Neural cell (in vitro differentiated cells): Measurements from ENCODE around the gene CEP85L. TPM values are rescaled to one million over a fixed set of nuclear protein-coding genes. Genes with fewer than 3 reads are reported as not detected.

Experiments
- H2AFZ ChIP-seq: fragments of 200-600, 300-800 bp; sonication (generic), shearing (Covaris generic); 2 replicates; pipeline ENCODE4 v1.6.0; 2014; ENCODE audit warnings: low read depth, mild to moderate bottlenecking, antibody characterized with exemption, low read length, moderate library complexity
- H3F3A ChIP-seq: fragments of 200-600 bp; shearing (Covaris generic); 2 replicates; pipeline ENCODE4 v1.6.1; 2016; ENCODE audit warnings: mild to moderate bottlenecking, moderate library complexity, mixed read lengths, antibody characterized with exemption, low read length; ENCODE audit not compliant: insufficient read depth, poor library complexity, severe bottlenecking
- H3K27ac ChIP-seq: fragments of 200-600, 300-800 bp; sonication (generic), shearing (Covaris generic); 2 replicates; pipeline ENCODE4 v1.5.1; 2014; ENCODE audit warnings: mild to moderate bottlenecking, low read length, moderate library complexity
- H3K27me3 ChIP-seq: fragments of 300-800, 200-600 bp; sonication (generic), shearing (Covaris generic); 2 replicates; pipeline ENCODE4 v1.6.0; 2014; ENCODE audit warnings: mild to moderate bottlenecking, low read depth, low read length, moderate library complexity; ENCODE audit not compliant: insufficient read depth
- H3K36me3 ChIP-seq: fragments of 300-800, 200-600 bp; sonication (generic), shearing (Covaris generic); 2 replicates; pipeline ENCODE4 v1.5.1; 2014; ENCODE audit warnings: mild to moderate bottlenecking, antibody characterized with exemption, low read length, moderate library complexity; ENCODE audit not compliant: insufficient read depth
- H3K4me2 ChIP-seq: fragments of 300-800, 200-600 bp; sonication (generic), shearing (Covaris generic); 2 replicates; pipeline ENCODE4 v1.6.0; 2014; ENCODE audit warnings: mild to moderate bottlenecking, low read length
- H3K4me3 ChIP-seq: fragments of 300-800, 200-600 bp; sonication (generic), shearing (Covaris generic); 2 replicates; pipeline ENCODE4 v1.5.1; 2014; ENCODE audit warnings: mild to moderate bottlenecking, low read length, moderate library complexity
- H3K79me2 ChIP-seq: fragments of 200-600 bp; shearing (Covaris generic); replicated peaks from 2 replicates; pipeline ENCODE4 v1.6.0; 2014; ENCODE audit warnings: mild to moderate bottlenecking, low read length, moderate library complexity; ENCODE audit not compliant: insufficient read depth
- H3K9ac ChIP-seq: fragments of 300-800, 200-600 bp; sonication (generic), shearing (Covaris generic); 2 replicates; pipeline ENCODE4 v1.6.1; 2016; ENCODE audit warnings: mild to moderate bottlenecking, low read length, mixed read lengths
- H3K9me2 ChIP-seq: fragments of 200-600 bp; shearing (Covaris generic); 2 replicates; pipeline ENCODE4 v1.6.1; 2016; ENCODE audit warnings: mild to moderate bottlenecking, low read length, mixed read lengths; ENCODE audit not compliant: insufficient read depth
- H3K9me3 ChIP-seq: fragments of 200-600, 300-800 bp; sonication (generic), shearing (Covaris generic); 2 replicates; pipeline ENCODE4 v1.6.1; 2016; ENCODE audit warnings: mild to moderate bottlenecking, mixed run types, low read length, moderate library complexity, mixed read lengths
- H4K20me1 ChIP-seq: fragments of 200-600 bp; shearing (Covaris generic); 2 replicates; pipeline ENCODE4 v1.6.1; 2016; ENCODE audit warnings: mild to moderate bottlenecking, mixed run types; ENCODE audit not compliant: insufficient read depth
- EP300 ChIP-seq: fragments of 450-650 bp; conservative IDR thresholded peaks from 2 replicates; pipeline ENCODE4 v1.6.1; 2014; ENCODE audit warnings: antibody characterized with exemption, mild to moderate bottlenecking, moderate library complexity; ENCODE audit not compliant: poor library complexity, severe bottlenecking
- EZH2 ChIP-seq: fragments of 200-600, 300-800 bp; shearing (Covaris generic), sonication (generic); IDR thresholded peaks from 2 replicates; pipeline ENCODE4 v1.6.1; 2014; ENCODE audit warnings: antibody characterized with exemption, low read length, borderline replicate concordance, mild to moderate bottlenecking; ENCODE audit not compliant: insufficient read depth, poor library complexity, severe bottlenecking
- MXI1 ChIP-seq: fragments of 450-650 bp; conservative IDR thresholded peaks from 2 replicates; pipeline ENCODE4 v1.6.1; 2014; ENCODE audit warnings: antibody characterized with exemption, mild to moderate bottlenecking; ENCODE audit not compliant: poor library complexity, severe bottlenecking
- POLR2AphosphoS5 ChIP-seq: IDR thresholded peaks from 2 replicates; pipeline ENCODE4 v1.6.1; 2012
- RAD21 ChIP-seq: fragments of 450-650 bp; conservative IDR thresholded peaks from 2 replicates; pipeline ENCODE4 v1.6.1; 2014; ENCODE audit warnings: antibody characterized with exemption, mild to moderate bottlenecking, moderate library complexity
- SMC3 ChIP-seq: fragments of 450-650 bp; conservative IDR thresholded peaks from 2 replicates; pipeline ENCODE4 v1.6.1; 2014; ENCODE audit warnings: antibody characterized with exemption, mild to moderate bottlenecking, moderate library complexity; ENCODE audit not compliant: poor library complexity
- TAF1 ChIP-seq: IDR thresholded peaks from 2 replicates; pipeline ENCODE4 v1.6.1; 2012; ENCODE audit warnings: low read depth
- polyA plus RNA-seq: library from polyadenylated mRNA; depleted of rRNA; stranded (reverse); fragments of >200 nt; gene quantifications from 2 replicates; pipeline ENCODE4 v1.2.3, GENCODE V29; 2014
- TF ChIP-seq, protein P1 (sequence below): fragments of 450-650 bp; IDR thresholded peaks from 2 replicates; pipeline ENCODE4 v1.5.1; 2014; ENCODE audit warnings: antibody characterized with exemption, mild to moderate bottlenecking, moderate library complexity; ENCODE audit not compliant: poor library complexity, severe bottlenecking
- TF ChIP-seq, protein P2 (sequence below): IDR thresholded peaks from 2 replicates; pipeline ENCODE4 v1.6.1; 2012; ENCODE audit warnings: borderline replicate concordance

CEP85L gene
- polyA plus RNA-seq, 1 donor from 2014 or later, result 17.0 TPM

DNA sequence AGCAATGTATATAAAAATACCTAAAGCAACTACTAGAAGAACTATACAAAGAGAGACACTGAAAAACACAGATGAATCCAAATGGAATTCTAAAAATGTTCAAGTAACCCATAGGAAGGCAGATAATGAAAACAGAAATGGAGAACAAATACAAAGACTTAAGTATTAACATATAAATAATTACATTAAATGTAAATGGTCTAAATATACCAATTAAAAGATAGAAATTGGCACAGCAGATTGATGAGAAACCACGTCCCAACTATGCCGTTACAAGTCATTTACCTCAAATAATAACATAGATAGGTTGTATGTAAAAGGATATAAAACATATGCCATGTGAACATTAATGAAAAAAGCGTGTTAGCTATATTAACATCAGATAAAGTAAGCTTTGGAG, 40.1 kb downstream of the CEP85L start:
- H3K4me2 ChIP-seq, result no peak overlapping the region
- no peaks in the 10 kb centered on the region for H4K20me1 ChIP-seq
- H3K4me3 ChIP-seq, result no peak overlapping the region
- no peaks in the 10 kb centered on the region for H3F3A ChIP-seq
- no peaks in the 10 kb centered on the region for H3K9me3 ChIP-seq
- H3K27me3 ChIP-seq, result no peaks in the 10 kb centered on the region
- H2AFZ ChIP-seq, result no peak overlapping the region
- TF ChIP-seq SMC3, result no peak
- no peak for TF ChIP-seq POLR2AphosphoS5
- TF ChIP-seq RAD21, result no peak
- TF ChIP-seq EP300, result no peak
- TF ChIP-seq, protein P1, sequence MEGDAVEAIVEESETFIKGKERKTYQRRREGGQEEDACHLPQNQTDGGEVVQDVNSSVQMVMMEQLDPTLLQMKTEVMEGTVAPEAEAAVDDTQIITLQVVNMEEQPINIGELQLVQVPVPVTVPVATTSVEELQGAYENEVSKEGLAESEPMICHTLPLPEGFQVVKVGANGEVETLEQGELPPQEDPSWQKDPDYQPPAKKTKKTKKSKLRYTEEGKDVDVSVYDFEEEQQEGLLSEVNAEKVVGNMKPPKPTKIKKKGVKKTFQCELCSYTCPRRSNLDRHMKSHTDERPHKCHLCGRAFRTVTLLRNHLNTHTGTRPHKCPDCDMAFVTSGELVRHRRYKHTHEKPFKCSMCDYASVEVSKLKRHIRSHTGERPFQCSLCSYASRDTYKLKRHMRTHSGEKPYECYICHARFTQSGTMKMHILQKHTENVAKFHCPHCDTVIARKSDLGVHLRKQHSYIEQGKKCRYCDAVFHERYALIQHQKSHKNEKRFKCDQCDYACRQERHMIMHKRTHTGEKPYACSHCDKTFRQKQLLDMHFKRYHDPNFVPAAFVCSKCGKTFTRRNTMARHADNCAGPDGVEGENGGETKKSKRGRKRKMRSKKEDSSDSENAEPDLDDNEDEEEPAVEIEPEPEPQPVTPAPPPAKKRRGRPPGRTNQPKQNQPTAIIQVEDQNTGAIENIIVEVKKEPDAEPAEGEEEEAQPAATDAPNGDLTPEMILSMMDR, result no peak
- no peak for TF ChIP-seq EZH2
- TF ChIP-seq, protein P2, sequence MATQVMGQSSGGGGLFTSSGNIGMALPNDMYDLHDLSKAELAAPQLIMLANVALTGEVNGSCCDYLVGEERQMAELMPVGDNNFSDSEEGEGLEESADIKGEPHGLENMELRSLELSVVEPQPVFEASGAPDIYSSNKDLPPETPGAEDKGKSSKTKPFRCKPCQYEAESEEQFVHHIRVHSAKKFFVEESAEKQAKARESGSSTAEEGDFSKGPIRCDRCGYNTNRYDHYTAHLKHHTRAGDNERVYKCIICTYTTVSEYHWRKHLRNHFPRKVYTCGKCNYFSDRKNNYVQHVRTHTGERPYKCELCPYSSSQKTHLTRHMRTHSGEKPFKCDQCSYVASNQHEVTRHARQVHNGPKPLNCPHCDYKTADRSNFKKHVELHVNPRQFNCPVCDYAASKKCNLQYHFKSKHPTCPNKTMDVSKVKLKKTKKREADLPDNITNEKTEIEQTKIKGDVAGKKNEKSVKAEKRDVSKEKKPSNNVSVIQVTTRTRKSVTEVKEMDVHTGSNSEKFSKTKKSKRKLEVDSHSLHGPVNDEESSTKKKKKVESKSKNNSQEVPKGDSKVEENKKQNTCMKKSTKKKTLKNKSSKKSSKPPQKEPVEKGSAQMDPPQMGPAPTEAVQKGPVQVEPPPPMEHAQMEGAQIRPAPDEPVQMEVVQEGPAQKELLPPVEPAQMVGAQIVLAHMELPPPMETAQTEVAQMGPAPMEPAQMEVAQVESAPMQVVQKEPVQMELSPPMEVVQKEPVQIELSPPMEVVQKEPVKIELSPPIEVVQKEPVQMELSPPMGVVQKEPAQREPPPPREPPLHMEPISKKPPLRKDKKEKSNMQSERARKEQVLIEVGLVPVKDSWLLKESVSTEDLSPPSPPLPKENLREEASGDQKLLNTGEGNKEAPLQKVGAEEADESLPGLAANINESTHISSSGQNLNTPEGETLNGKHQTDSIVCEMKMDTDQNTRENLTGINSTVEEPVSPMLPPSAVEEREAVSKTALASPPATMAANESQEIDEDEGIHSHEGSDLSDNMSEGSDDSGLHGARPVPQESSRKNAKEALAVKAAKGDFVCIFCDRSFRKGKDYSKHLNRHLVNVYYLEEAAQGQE, result no peak
- no peak for TF ChIP-seq TAF1
- TF ChIP-seq MXI1, result no peak
- H3K27ac ChIP-seq, result no peak overlapping the region
- peaks cover 6% of the 10 kb centered on the region for H3K79me2 ChIP-seq
- no peaks in the 10 kb centered on the region for H3K36me3 ChIP-seq
- H3K9ac ChIP-seq, result no peak overlapping the region
- no peaks in the 10 kb centered on the region for H3K9me2 ChIP-seq

DNA sequence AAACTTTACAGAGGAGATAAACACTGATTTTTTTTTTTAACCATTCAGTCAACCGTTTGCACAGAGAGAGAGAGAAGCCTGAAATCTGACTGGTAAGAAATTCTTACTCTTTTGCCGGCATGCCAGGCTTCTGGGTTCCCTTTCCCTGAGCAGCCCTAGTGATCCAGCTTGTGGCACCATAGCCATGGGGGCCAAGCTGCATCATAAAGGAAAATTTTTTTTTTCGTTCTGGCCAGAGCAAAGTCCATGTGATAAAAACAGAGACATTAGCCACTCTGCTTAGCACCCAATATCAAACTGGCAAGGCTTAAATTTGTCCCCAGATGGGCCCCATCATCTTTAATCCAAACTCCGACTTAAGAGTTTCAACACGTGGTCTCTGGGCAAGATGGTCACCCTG, 44.5 kb downstream of the CEP85L start:
- Histone ChIP-seq H4K20me1 (no peaks in the 10 kb centered on the region), H3K79me2 (peaks cover 4% of the 10 kb centered on the region), H3K4me3 (no peak overlapping the region), H3K9ac (no peak overlapping the region), H3K9me3 (no peaks in the 10 kb centered on the region), H3K36me3 (no peaks in the 10 kb centered on the region), H3K4me2 (no peak overlapping the region), H2AFZ (no peak overlapping the region), H3K27ac (no peak overlapping the region), H3K9me2 (no peaks in the 10 kb centered on the region), H3K27me3 (no peaks in the 10 kb centered on the region), H3F3A (no peaks in the 10 kb centered on the region)
- TF ChIP-seq, protein P2, result no peak
- TF ChIP-seq, protein P1, result no peak
- no peak for TF ChIP-seq TAF1
- TF ChIP-seq POLR2AphosphoS5, result no peak
- no peak for TF ChIP-seq SMC3
